ENCODE measurements around the gene KCNC1.

The KCNC1 gene

DNA sequence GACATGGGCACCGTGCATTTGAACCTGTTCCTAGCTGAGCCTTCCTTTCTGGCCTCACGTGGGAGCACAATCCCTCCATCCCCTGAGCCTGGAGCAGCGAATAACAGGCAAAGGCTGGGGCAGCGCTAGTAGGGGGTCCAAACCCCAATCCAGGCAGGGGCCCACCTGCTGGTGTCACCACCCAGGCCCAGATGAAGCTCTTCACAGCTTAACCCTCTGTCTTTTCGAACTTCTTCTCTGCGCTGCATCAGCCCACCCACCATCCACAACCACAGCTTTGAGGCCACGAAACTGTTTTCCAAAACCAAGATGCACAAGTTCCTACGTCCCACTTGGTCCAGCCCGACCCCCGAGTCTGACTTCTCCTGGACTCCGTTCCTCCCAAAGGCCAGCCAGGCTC lies 11.5 kb downstream of the KCNC1 start:
- Histone ChIP-seq H3K27me3 (ENCODE audit: control insufficient read depth, insufficient read depth, low read length) (no peaks in the 10 kb centered on the region), H3K9me3 (ENCODE audit: control insufficient read depth, insufficient read depth, low read length) (no peaks in the 10 kb centered on the region), H3K4me3 (ENCODE audit: low read length) (no peak overlapping the region), H3K4me1 (ENCODE audit: control insufficient read depth, insufficient read depth, low read length) (no peaks in the 10 kb centered on the region), H3K27ac (ENCODE audit: low read length) (no peak overlapping the region), H3K36me3 (ENCODE audit: control insufficient read depth, insufficient read depth, low read length) (no peaks in the 10 kb centered on the region)
- no peak for DNase-seq (ENCODE audit: low read depth, low spot score)
- no CpG with 5 or more reads among the region's 11 CpGs for WGBS (ENCODE audit: insufficient coverage, insufficient read length)

DNA sequence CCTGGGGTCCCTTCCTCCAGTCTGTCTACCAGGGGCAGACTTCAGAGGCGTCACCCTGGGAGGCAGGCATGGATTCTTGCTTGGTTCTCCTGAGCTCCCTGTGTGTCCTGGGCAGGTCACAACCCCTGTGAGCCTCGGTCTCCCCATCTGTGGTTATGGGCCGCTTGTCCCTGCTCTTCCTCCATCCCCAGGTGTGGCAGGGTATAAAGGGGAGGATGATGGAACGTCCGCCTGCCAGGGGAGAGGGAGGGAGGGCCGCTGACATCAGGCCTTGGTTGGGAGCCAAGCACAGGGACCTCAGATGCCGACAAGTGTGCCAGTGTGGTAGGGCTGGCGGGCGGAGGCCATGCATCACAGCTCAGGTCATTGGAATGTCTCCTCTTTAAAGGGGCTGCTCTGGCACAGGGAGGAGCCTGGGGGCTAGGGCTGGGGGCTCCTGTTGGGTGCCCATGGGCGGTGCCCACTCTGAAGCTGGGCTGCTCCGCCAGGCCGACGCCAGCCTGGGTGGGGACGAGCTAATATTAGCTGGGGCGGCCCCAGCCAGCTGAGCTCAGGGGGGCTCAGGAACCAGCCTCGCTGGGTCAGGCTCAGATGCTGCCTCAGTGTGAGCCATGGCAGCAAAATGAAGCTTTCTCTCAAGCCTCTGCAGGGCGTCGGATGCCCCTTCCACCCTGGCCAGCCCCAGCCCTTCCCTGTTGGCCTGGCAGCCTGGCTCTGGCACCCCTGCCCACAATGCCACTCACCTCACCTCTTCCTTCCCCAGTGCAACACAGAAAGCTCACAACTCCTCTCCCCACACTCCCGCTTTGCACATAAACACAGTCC lies 12.8 kb downstream of the KCNC1 start:
- H3K4me3 ChIP-seq (ENCODE audit: low read length) = no peak overlapping the region
- no CpG with 5 or more reads among the region's 19 CpGs for WGBS (ENCODE audit: insufficient coverage, insufficient read length)

DNA sequence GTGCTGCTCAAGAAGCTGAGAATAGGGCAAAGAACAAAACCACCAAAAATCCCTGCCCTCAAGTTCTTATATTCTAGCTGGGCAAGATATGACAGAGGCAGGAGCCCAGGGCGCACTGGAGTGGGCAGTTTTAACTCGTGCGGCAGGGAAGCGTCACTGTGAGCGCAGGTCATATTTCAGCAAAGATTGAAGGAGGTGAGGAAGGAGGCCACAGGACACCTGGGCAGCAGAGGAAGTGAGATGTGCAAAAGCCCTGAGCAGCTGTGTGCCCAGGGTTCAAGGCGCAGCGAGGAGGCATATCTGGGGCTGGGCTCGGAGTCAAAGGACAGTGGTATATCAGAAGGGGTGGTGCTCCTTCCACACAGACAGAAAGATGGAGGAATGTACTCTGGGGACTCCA lies 13.5 kb downstream of the KCNC1 start:
- no peak for DNase-seq (ENCODE audit: low read depth, low spot score)
- Histone ChIP-seq H3K9me3 (ENCODE audit: control insufficient read depth, insufficient read depth, low read length) (no peaks in the 10 kb centered on the region), H3K27ac (ENCODE audit: low read length) (no peak overlapping the region), H3K4me3 (ENCODE audit: low read length) (no peak overlapping the region), H3K4me1 (ENCODE audit: control insufficient read depth, insufficient read depth, low read length) (no peaks in the 10 kb centered on the region), H3K27me3 (ENCODE audit: control insufficient read depth, insufficient read depth, low read length) (no peaks in the 10 kb centered on the region), H3K36me3 (ENCODE audit: control insufficient read depth, insufficient read depth, low read length) (no peaks in the 10 kb centered on the region)
- no CpG with 5 or more reads among the region's 8 CpGs for WGBS (ENCODE audit: insufficient coverage, insufficient read length)

More for the DNA sequence above, 12.8 kb downstream of the KCNC1 start:
- no peak for DNase-seq (ENCODE audit: low read depth, low spot score)
- no peaks in the 10 kb centered on the region for H3K27me3 ChIP-seq (ENCODE audit: control insufficient read depth, insufficient read depth, low read length)
- no peaks in the 10 kb centered on the region for H3K36me3 ChIP-seq (ENCODE audit: control insufficient read depth, insufficient read depth, low read length)
- no peaks in the 10 kb centered on the region for H3K4me1 ChIP-seq (ENCODE audit: control insufficient read depth, insufficient read depth, low read length)
- no peaks in the 10 kb centered on the region for H3K9me3 ChIP-seq (ENCODE audit: control insufficient read depth, insufficient read depth, low read length)
- H3K27ac ChIP-seq (ENCODE audit: low read length) = no peak overlapping the region

DNA sequence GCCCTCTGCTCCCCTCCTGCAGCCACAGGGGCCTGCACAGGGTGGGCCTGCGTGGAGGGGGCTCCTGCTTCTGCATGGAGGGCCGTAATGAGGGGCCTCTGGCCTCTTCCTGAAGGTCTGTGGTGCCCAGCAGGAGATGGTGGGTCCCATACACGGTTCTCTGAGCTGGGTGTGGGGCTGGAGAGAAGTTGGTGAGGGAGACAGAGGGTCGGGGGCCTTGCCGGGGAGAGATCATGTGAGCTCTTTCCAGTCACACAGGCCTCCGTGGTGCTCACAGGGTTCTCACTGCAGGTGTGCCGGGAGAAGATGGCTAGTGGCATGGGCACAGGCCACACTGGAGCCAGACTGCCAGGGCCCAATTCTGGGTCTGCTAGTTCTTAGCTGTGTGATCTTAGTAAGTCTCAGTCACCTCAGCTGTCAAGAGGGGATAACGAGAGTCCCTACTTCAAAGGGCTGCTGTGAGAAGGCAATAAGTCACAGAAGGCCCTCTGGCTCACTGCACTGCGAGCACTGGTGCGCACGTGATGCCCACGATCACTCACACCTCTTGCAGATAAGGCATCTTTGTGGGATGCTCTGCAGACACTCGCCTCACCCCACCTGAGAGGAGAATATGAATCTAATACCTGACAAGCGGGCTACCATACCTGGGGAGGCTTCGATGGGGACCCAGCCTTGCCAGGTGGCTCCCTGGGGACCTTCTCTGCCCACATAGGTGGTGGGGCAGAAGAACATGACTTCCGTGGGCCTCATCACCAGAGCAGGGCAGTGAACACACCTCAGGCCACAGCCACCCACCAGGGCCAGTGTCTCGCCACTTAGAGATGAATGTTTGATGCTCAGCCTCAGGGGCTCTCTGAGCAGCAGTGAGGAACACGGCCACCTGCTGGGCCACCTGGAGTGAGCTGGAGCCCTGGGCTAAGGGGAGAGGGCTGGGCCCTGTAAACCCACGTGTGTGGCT lies 14.5 kb downstream of the KCNC1 start:
- no CpG with 5 or more reads among the region's 19 CpGs for WGBS (ENCODE audit: insufficient coverage, insufficient read length)
- H3K4me3 ChIP-seq (ENCODE audit: low read length) = no peak overlapping the region
- no peaks in the 10 kb centered on the region for H3K27me3 ChIP-seq (ENCODE audit: control insufficient read depth, insufficient read depth, low read length)
- no peaks in the 10 kb centered on the region for H3K36me3 ChIP-seq (ENCODE audit: control insufficient read depth, insufficient read depth, low read length)
- no peaks in the 10 kb centered on the region for H3K4me1 ChIP-seq (ENCODE audit: control insufficient read depth, insufficient read depth, low read length)
- DNase-seq (ENCODE audit: low read depth, low spot score) = no peak
- no peak overlapping the region for H3K27ac ChIP-seq (ENCODE audit: low read length)
- H3K9me3 ChIP-seq (ENCODE audit: control insufficient read depth, insufficient read depth, low read length) = no peaks in the 10 kb centered on the region

DNA sequence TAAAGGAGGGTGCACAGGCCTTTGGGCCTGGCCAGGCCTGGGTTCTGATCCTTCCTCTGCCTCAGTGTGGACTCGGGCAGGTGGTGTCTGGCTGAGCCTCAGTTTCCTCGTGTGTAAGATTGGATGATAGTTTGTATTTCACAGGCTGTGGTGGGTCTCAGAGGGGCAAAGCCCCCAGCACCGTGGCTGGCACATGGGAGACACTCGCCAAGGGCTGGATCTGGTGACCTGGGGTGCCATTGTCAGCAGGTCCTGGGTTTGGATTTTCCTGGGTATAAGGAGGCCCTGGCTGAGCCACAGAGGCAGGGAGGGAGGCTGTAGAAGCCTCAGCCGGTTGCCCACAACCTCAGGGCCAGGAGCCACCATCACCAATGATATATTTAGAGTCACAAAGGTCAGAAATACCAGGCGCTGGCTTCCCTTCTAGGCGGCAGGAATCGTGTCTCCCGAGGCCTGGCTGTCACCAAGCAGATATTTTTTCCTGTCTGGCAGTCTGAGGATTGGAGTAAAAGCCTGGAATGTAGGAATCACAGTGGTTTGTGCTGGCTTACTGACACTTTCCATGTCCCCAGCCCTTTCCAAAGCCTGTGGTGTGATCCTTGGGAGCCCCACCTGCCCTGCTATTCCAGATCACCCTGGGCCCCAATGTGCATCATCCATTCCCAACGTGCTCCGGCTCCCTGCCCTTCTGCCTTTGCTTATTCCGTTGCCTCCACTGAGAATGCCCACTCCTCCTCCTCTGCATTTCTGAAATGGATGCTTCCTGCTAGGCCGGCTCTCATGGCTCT lies 15.6 kb downstream of the KCNC1 start:
- WGBS (ENCODE audit: insufficient coverage, insufficient read length) = no CpG with 5 or more reads among the region's 13 CpGs
- Histone ChIP-seq H3K27ac (ENCODE audit: low read length) (no peak overlapping the region), H3K4me1 (ENCODE audit: control insufficient read depth, insufficient read depth, low read length) (no peaks in the 10 kb centered on the region), H3K4me3 (ENCODE audit: low read length) (no peak overlapping the region), H3K27me3 (ENCODE audit: control insufficient read depth, insufficient read depth, low read length) (no peaks in the 10 kb centered on the region), H3K36me3 (ENCODE audit: control insufficient read depth, insufficient read depth, low read length) (no peaks in the 10 kb centered on the region), H3K9me3 (ENCODE audit: control insufficient read depth, insufficient read depth, low read length) (no peaks in the 10 kb centered on the region)
- no peak for DNase-seq (ENCODE audit: low read depth, low spot score)

DNA sequence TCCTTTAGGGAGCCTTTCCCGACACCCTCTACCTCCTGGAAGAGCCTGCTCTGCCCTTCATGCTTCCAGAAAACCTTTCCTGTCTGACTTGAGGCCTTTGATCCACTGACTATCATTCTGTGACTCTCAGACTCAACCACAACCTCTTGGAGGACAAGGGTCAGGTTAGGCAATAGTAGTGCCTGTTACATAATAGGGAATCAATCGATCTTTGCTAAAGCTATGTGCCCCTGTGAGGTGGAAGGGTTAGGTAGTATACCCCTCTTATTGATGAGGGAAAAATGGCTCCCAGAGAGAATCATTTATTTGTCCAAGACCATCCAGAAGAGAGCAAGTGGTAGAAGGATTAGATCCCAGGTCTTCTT lies 16.2 kb downstream of the KCNC1 start:
- no peaks in the 10 kb centered on the region for H3K9me3 ChIP-seq (ENCODE audit: control insufficient read depth, insufficient read depth, low read length)
- DNase-seq (ENCODE audit: low read depth, low spot score) = no peak

DNA sequence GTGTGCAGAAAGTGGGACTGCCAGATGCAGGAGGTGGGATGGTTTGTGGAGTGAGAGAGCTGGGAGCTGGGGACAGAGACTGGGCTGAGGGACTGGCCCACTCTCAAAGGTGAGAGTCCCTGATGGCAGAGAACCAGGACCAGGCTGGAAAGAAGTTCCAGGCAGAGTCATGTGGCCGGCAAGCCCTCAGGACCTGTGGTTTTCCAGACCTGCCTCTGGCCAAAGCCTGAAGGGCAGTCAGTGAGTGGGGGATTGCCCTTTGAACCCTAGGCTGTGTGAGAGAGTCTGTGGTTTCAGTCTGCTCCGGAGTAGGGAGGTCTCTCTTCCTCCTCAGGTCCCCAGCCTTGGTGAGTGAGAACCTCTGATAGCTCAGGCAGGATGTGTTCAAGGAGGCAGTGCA lies 17.0 kb downstream of the KCNC1 start:
- no peaks in the 10 kb centered on the region for H3K9me3 ChIP-seq (ENCODE audit: control insufficient read depth, insufficient read depth, low read length)
- no peaks in the 10 kb centered on the region for H3K36me3 ChIP-seq (ENCODE audit: control insufficient read depth, insufficient read depth, low read length)
- no peaks in the 10 kb centered on the region for H3K4me1 ChIP-seq (ENCODE audit: control insufficient read depth, insufficient read depth, low read length)
- H3K27ac ChIP-seq (ENCODE audit: low read length) = no peak overlapping the region
- no peak overlapping the region for H3K4me3 ChIP-seq (ENCODE audit: low read length)
- no peak for DNase-seq (ENCODE audit: low read depth, low spot score)
- no peaks in the 10 kb centered on the region for H3K27me3 ChIP-seq (ENCODE audit: control insufficient read depth, insufficient read depth, low read length)
- no CpG with 5 or more reads among the region's 2 CpGs for WGBS (ENCODE audit: insufficient coverage, insufficient read length)

More for the DNA sequence above, 16.2 kb downstream of the KCNC1 start:
- Histone ChIP-seq H3K27me3 (ENCODE audit: control insufficient read depth, insufficient read depth, low read length) (no peaks in the 10 kb centered on the region), H3K4me1 (ENCODE audit: control insufficient read depth, insufficient read depth, low read length) (no peaks in the 10 kb centered on the region), H3K36me3 (ENCODE audit: control insufficient read depth, insufficient read depth, low read length) (no peaks in the 10 kb centered on the region), H3K4me3 (ENCODE audit: low read length) (no peak overlapping the region), H3K27ac (ENCODE audit: low read length) (no peak overlapping the region)
- no CpG with 5 or more reads among the region's 2 CpGs for WGBS (ENCODE audit: insufficient coverage, insufficient read length)

DNA sequence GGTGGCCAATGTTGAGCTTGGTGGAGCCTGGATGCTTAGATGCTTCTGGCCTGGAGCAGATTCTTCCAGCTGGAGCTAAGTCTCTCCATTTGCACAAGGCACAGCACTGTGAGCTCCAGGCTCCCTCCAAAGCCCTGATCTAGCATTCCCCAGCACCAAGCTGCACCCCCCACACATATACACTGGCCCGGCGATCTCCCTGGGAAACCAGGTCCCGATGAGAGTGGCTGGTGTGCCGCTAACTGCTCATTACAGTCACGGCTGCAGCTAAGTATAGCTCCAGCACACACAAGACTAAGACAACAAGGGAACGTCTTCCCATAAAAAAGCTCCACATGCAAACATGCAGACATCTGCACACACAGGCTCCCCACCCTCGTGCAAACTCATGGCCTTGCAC lies 17.6 kb downstream of the KCNC1 start:
- Histone ChIP-seq H3K27ac (ENCODE audit: low read length) (no peak overlapping the region), H3K27me3 (ENCODE audit: control insufficient read depth, insufficient read depth, low read length) (no peaks in the 10 kb centered on the region), H3K9me3 (ENCODE audit: control insufficient read depth, insufficient read depth, low read length) (no peaks in the 10 kb centered on the region), H3K4me3 (ENCODE audit: low read length) (no peak overlapping the region), H3K36me3 (ENCODE audit: control insufficient read depth, insufficient read depth, low read length) (no peaks in the 10 kb centered on the region), H3K4me1 (ENCODE audit: control insufficient read depth, insufficient read depth, low read length) (no peaks in the 10 kb centered on the region)
- no CpG with 5 or more reads among the region's 7 CpGs for WGBS (ENCODE audit: insufficient coverage, insufficient read length)
- no peak for DNase-seq (ENCODE audit: low read depth, low spot score)

DNA sequence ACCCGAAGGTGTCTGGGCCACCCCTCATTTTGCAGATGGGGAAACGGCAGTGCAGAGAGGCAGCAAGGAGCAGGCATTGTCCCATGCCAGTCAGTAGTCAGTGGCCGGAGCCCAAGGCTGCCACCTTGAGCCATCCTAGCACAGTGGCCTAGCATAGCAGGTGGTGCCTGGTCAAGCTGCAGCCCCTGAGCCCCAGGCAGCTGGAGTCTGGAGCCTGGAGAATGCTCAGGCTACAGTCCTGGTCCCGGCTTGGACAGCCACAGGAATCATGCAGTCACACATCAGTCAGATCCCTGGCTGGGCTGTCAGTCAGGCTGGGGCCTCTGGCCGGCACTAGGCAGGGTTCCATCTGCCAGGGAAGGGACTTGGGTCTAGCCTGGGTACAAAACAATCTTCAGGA lies 18.6 kb downstream of the KCNC1 start:
- Histone ChIP-seq H3K4me1 (ENCODE audit: control insufficient read depth, insufficient read depth, low read length) (no peaks in the 10 kb centered on the region), H3K36me3 (ENCODE audit: control insufficient read depth, insufficient read depth, low read length) (no peaks in the 10 kb centered on the region)
- WGBS (ENCODE audit: insufficient coverage, insufficient read length) = no CpG with 5 or more reads among the region's 5 CpGs

DNA sequence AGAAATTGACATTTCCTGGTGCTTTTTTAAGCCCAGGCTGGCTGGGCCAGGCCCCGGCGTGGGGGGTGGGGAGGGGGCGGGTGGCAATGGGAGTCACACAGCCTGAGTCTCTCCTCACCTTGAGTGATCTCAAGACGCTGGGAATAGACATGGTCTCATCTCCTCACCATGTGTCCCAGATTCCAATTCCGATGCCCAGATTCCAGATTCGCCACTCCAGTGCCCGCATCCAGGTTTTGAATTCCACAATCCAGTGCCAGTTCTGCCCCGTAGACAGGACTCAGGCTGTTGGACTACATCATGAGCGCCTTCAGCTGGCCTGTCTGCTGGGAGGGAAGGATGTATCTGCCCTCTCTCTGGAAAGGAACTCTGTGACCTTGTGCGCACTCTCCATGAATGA lies 19.1 kb downstream of the KCNC1 start:
- H3K27me3 ChIP-seq (ENCODE audit: control insufficient read depth, insufficient read depth, low read length) = no peaks in the 10 kb centered on the region
- no peak overlapping the region for H3K27ac ChIP-seq (ENCODE audit: low read length)
- no CpG with 5 or more reads among the region's 10 CpGs for WGBS (ENCODE audit: insufficient coverage, insufficient read length)
- no peaks in the 10 kb centered on the region for H3K9me3 ChIP-seq (ENCODE audit: control insufficient read depth, insufficient read depth, low read length)
- no peak overlapping the region for H3K4me3 ChIP-seq (ENCODE audit: low read length)
- DNase-seq (ENCODE audit: low read depth, low spot score) = no peak
- H3K4me1 ChIP-seq (ENCODE audit: control insufficient read depth, insufficient read depth, low read length) = no peaks in the 10 kb centered on the region
- no peaks in the 10 kb centered on the region for H3K36me3 ChIP-seq (ENCODE audit: control insufficient read depth, insufficient read depth, low read length)

More for the DNA sequence above, 18.6 kb downstream of the KCNC1 start:
- Histone ChIP-seq H3K27ac (ENCODE audit: low read length) (no peak overlapping the region), H3K9me3 (ENCODE audit: control insufficient read depth, insufficient read depth, low read length) (no peaks in the 10 kb centered on the region), H3K27me3 (ENCODE audit: control insufficient read depth, insufficient read depth, low read length) (no peaks in the 10 kb centered on the region), H3K4me3 (ENCODE audit: low read length) (no peak overlapping the region)
- no peak for DNase-seq (ENCODE audit: low read depth, low spot score)

All from iPS DF 6.9 (cell line).